GM11168 (cell line): ENCODE data around the gene KHK.
"Not testable (repeated sequence)": the region's sequence is repeated elsewhere in the genome, so short reads cannot be mapped to it uniquely, and the experiment has no call there.

ENCODE experiments used
- in situ Hi-C: fragments of 300-500 bp; cut with MboI; formaldehyde crosslinking; loops from one replicate; pipeline ENCODE4 v1.12.0; 2022; ENCODE audit warnings: low sequenced_read_pairs; ENCODE audit not compliant: unreplicated experiment

The KHK gene

GRCh38 chr2:27094353-27094984 is 7.9 kb downstream of the KHK start:
- in situ Hi-C loops, result no loop called here

- in situ Hi-C loops, result loop anchor here (5.0 kb wide), 1 partner anchor 102 kb away; no protein-coding TSS in a partner anchor
Observed at GRCh38 chr2:27095427-27095744, 8.8 kb downstream of the KHK start.

GRCh38 chr2:27095745-27096651 is 9.4 kb downstream of the KHK start:
- in situ Hi-C loops, result loop anchor here (5.0 kb wide), 1 partner anchor 101 kb away; no protein-coding TSS in a partner anchor

- in situ Hi-C loops, result loop anchor here (5.0 kb wide), 1 partner anchor 100 kb away; no protein-coding TSS in a partner anchor
Observed at GRCh38 chr2:27096748-27097297, 10.3 kb downstream of the KHK start.

- in situ Hi-C loops, result loop anchor here (5.0 kb wide), 1 partner anchor 100 kb away; no protein-coding TSS in a partner anchor
Observed at GRCh38 chr2:27097341-27097740, 10.8 kb downstream of the KHK start.

GRCh38 chr2:27099334-27099955 is 12.9 kb downstream of the KHK start:
- in situ Hi-C loops, result loop anchor here (5.0 kb wide), 1 partner anchor 98 kb away; no protein-coding TSS in a partner anchor

GRCh38 chr2:27100036-27100435 is 13.5 kb downstream of the KHK start:
- in situ Hi-C loops, result no loop called here

- in situ Hi-C loops, result no loop called here
Observed at GRCh38 chr2:27102329-27102728, 15.8 kb downstream of the KHK start.

GRCh38 chr2:27105981-27106380 is 19.4 kb downstream of the KHK start:
- in situ Hi-C loops, result no loop called here

- in situ Hi-C loops, result no loop called here
Observed at GRCh38 chr2:27108221-27108620, 21.6 kb downstream of the KHK start.

- in situ Hi-C loops, result no loop called here
Observed at GRCh38 chr2:27109083-27109482, 22.5 kb downstream of the KHK start.

- in situ Hi-C loops, result not testable (repeated sequence)
Observed at GRCh38 chr2:27110603-27111352, 24.2 kb downstream of the KHK start.

- in situ Hi-C loops, result not testable (repeated sequence)
Observed at GRCh38 chr2:27111392-27112078, 25.0 kb downstream of the KHK start.

GRCh38 chr2:27115519-27115918 is 28.9 kb downstream of the KHK start:
- in situ Hi-C loops, result no loop called here

- in situ Hi-C loops, result no loop called here
Observed at GRCh38 chr2:27117995-27118524, 31.5 kb downstream of the KHK start.

- in situ Hi-C loops, result no loop called here
Observed at GRCh38 chr2:27118525-27119329, 32.2 kb downstream of the KHK start, which contains the start of gene CGREF1. Gene CGREF1, minus strand, starts transcription at chr2:27119128. Its CDS starts 14,762 bp downstream, at chr2:27104366.

- in situ Hi-C loops, result not testable (repeated sequence)
Observed at GRCh38 chr2:27119330-27119670, 32.7 kb downstream of the KHK start.

- in situ Hi-C loops, result no loop called here
Observed at GRCh38 chr2:27121906-27122305, 35.3 kb downstream of the KHK start.
